ENCODE results near the gene SGSM1.

DNA sequence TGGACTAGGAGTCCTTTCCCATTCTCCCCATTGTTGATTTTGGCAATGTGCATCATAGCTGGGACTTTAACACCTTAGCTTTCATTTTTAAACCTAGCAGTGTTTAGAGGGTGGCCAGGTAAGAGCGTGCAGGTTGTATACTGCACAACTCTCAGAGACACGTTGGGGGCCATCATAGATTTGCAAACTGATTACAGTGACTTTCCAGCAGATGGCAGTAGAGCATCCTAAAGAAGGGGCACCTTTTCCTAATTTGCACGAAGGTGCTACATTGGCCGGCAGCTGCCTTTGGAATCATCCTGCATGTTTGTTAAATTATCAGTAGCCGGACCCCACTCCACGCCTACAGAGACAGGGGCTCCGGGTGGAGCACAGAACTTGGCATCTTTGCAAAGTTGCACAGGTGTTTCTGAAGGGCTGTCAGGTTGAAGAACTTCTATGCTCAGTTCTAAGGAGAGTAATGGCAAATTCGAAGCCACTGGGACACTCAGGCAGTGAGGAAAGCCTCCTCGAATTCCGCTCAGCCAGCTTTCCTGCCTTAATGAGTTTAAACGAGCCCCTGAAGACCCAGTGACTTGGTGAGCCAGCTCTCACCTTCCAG is 132.8 kb downstream of the SGSM1 start:
- TF ChIP-seq, protein P1, sequence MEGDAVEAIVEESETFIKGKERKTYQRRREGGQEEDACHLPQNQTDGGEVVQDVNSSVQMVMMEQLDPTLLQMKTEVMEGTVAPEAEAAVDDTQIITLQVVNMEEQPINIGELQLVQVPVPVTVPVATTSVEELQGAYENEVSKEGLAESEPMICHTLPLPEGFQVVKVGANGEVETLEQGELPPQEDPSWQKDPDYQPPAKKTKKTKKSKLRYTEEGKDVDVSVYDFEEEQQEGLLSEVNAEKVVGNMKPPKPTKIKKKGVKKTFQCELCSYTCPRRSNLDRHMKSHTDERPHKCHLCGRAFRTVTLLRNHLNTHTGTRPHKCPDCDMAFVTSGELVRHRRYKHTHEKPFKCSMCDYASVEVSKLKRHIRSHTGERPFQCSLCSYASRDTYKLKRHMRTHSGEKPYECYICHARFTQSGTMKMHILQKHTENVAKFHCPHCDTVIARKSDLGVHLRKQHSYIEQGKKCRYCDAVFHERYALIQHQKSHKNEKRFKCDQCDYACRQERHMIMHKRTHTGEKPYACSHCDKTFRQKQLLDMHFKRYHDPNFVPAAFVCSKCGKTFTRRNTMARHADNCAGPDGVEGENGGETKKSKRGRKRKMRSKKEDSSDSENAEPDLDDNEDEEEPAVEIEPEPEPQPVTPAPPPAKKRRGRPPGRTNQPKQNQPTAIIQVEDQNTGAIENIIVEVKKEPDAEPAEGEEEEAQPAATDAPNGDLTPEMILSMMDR (IDR thresholded peaks at IDR 0.05) = peak; percentile 90
- no peak for TF ChIP-seq ZFX (IDR thresholded peaks at IDR 0.05; ENCODE audit: borderline replicate concordance)
